Liver (tissue), 9 donors: ENCODE measurements around the gene LPP. TPM values are rescaled to one million over a fixed set of nuclear protein-coding genes. Genes with fewer than 3 reads are reported as not detected.
"Not testable (repeated sequence)": the region's sequence is repeated elsewhere in the genome, so short reads cannot be mapped to it uniquely, and the experiment has no call there.

Source experiments
- DNase-seq: peaks from one replicate; pipeline ENCODE4 v3.0.0-alpha.2; 2017; ENCODE audit warnings: low spot score
- H3K27ac ChIP-seq, 2 donors: one replicate each; pipeline ENCODE4 v1.7.0; 2013; ENCODE audit warnings: inconsistent platforms in 2 of 2, low read length in 2 of 2, control low read depth in 1 of 2, low read depth in 1 of 2, mild to moderate bottlenecking in 1 of 2
- H3K27me3 ChIP-seq, 4 donors: one replicate each; pipeline versions ENCODE4 v1.6.1 to v1.7.0; 2013; ENCODE audit warnings: low read length in 3 of 4, inconsistent platforms in 1 of 4, mild to moderate bottlenecking in 1 of 4, moderate library complexity in 1 of 4; ENCODE audit not compliant: control insufficient read depth in 4 of 4, insufficient read depth in 4 of 4
- H3K36me3 ChIP-seq, 4 donors: one replicate each; pipeline versions ENCODE4 v1.6.1 to v1.7.0; 2013; ENCODE audit warnings: low read length in 3 of 4, mild to moderate bottlenecking in 3 of 4, low read depth in 1 of 4, moderate library complexity in 1 of 4; ENCODE audit not compliant: control insufficient read depth in 4 of 4, insufficient read depth in 3 of 4
- H3K4me1 ChIP-seq, 4 donors: one replicate each; pipeline versions ENCODE4 v1.6.1 to v1.7.0; 2013; ENCODE audit warnings: low read length in 3 of 4, mild to moderate bottlenecking in 3 of 4, moderate library complexity in 1 of 4; ENCODE audit not compliant: control insufficient read depth in 4 of 4, insufficient read depth in 4 of 4
- H3K4me3 ChIP-seq, 3 donors: one replicate each; pipeline versions ENCODE4 v1.6.1 to v1.7.0; 2013; ENCODE audit warnings: low read length in 3 of 3, control low read depth in 1 of 3, low read depth in 1 of 3, mild to moderate bottlenecking in 1 of 3
- H3K9ac ChIP-seq, 2 donors: one replicate each; pipeline ENCODE4 v1.7.0; 2013; ENCODE audit warnings: low read length in 2 of 2, mild to moderate bottlenecking in 2 of 2, moderate library complexity in 2 of 2, control low read depth in 1 of 2, low read depth in 1 of 2
- H3K9me3 ChIP-seq, 4 donors: one replicate each; pipeline versions ENCODE4 v1.6.1 to v1.7.0; 2013; ENCODE audit warnings: low read length in 3 of 4; ENCODE audit not compliant: control insufficient read depth in 4 of 4
- ATF3 ChIP-seq: IDR thresholded peaks from 2 replicates; pipeline ENCODE4 v1.6.1; 2016; ENCODE audit warnings: antibody characterized with exemption
- CTCF ChIP-seq: fragments of 150-350 bp; IDR thresholded peaks from 2 replicates; pipeline ENCODE4 v1.5.1; 2017; ENCODE audit warnings: improper control_type of control experiment, low read depth, low read length; ENCODE audit not compliant: missing input control
- EGR1 ChIP-seq, 2 donors: IDR thresholded peaks; 2 replicates each; pipeline ENCODE4 v1.6.1; 2016 to 2018; ENCODE audit warnings: antibody characterized with exemption in 2 of 2, low read depth in 2 of 2
- FOXA1 ChIP-seq: IDR thresholded peaks from 2 replicates; pipeline ENCODE4 v1.6.1; 2016; ENCODE audit warnings: antibody characterized with exemption
- FOXA2 ChIP-seq: IDR thresholded peaks from 2 replicates; pipeline ENCODE4 v1.6.1; 2016; ENCODE audit warnings: antibody characterized with exemption
- GABPA ChIP-seq, 2 donors: IDR thresholded peaks in 1 of 2; conservative IDR thresholded peaks in 1 of 2; 2 replicates each; pipeline ENCODE4 v1.6.1; 2016; ENCODE audit warnings: antibody characterized with exemption in 2 of 2, mild to moderate bottlenecking in 1 of 2, moderate library complexity in 1 of 2
- HNF4G ChIP-seq: IDR thresholded peaks from 2 replicates; pipeline ENCODE4 v1.6.1; 2016; ENCODE audit warnings: antibody characterized with exemption
- JUND ChIP-seq, 2 donors: IDR thresholded peaks; 2 replicates each; pipeline ENCODE4 v1.6.1; 2016; ENCODE audit warnings: antibody characterized with exemption in 2 of 2
- MAX ChIP-seq: IDR thresholded peaks from 2 replicates; pipeline ENCODE4 v1.6.1; 2016; ENCODE audit warnings: antibody characterized with exemption
- NR2F2 ChIP-seq: IDR thresholded peaks from 2 replicates; pipeline ENCODE4 v1.6.1; 2016; ENCODE audit warnings: antibody characterized with exemption
- REST ChIP-seq: IDR thresholded peaks from 2 replicates; pipeline ENCODE4 v1.6.1; 2016; ENCODE audit warnings: antibody characterized with exemption, mild to moderate bottlenecking
- RXRA ChIP-seq, 2 donors: IDR thresholded peaks; 2 replicates each; pipeline ENCODE4 v1.6.1; 2017 to 2018; ENCODE audit warnings: antibody characterized with exemption in 2 of 2, mild to moderate bottlenecking in 1 of 2
- TAF1 ChIP-seq: conservative IDR thresholded peaks from 2 replicates; pipeline ENCODE4 v1.6.1; 2016; ENCODE audit warnings: antibody characterized with exemption, mild to moderate bottlenecking
- YY1 ChIP-seq: IDR thresholded peaks from 2 replicates; pipeline ENCODE4 v1.6.1; 2016; ENCODE audit warnings: antibody characterized with exemption, mild to moderate bottlenecking
- ZBTB33 ChIP-seq: IDR thresholded peaks from 2 replicates; pipeline ENCODE4 v1.6.1; 2016; ENCODE audit warnings: antibody characterized with exemption
- WGBS: extraction: QIAGEN DNeasy Blood & Tissue Kit; methylation state at CpG from one replicate; pipeline ENCODE4 v1.1.7; 2013; 5-methylcytosine and 5-hydroxymethylcytosine counted together
- polyA plus RNA-seq, 2 donors: library from polyadenylated mRNA; stranded (reverse) in 1 of 2; unstranded in 1 of 2; fragments of 200-250 nt in 1 of 2; fragments of >200 nt in 1 of 2; fragmentation: Nextera tagmentation in 1 of 2; extraction: Ambion mirVana in 1 of 2; gene quantifications; one replicate each; pipeline versions ENCODE4 v1.2.1 to v1.2.3, GENCODE V29; 2013 to 2015
- total RNA-seq, 2 donors: library from RNA; depleted of rRNA; stranded (reverse); fragments of >200 nt; gene quantifications; one replicate each; pipeline ENCODE4 v1.2.3, GENCODE V29; 2014
- donor health status: healthy.
- donor health status: healthy.
- donor health status: healthy.
- donor health status: healthy.
- donor health status: healthy.

LPP gene
- total and polyA plus RNA-seq, 4 donors = 3.3 to 53.7 (median 28.2) TPM

GRCh38 chr3:188421836-188422540 lies 268.0 kb downstream of the LPP start:
- no peak for TF ChIP-seq NR2F2
- no peak for TF ChIP-seq FOXA1
- TF ChIP-seq REST = no peak
- no peak for TF ChIP-seq EGR1 (IDR thresholded peaks at IDR 0.05; ENCODE audit: low read depth in 2 of 2)
- no peak for TF ChIP-seq JUND (IDR thresholded peaks at IDR 0.05)
- no peak for TF ChIP-seq RXRA (IDR thresholded peaks at IDR 0.05)
- no peak for TF ChIP-seq ATF3
- TF ChIP-seq FOXA2 = no peak
- TF ChIP-seq YY1 = no peak
- H3K27ac ChIP-seq = no peak overlapping the region
- no peak for DNase-seq

GRCh38 chr3:188427981-188428380 lies 274.0 kb downstream of the LPP start:
- H3K36me3 ChIP-seq, H3K4me3 ChIP-seq, H3K9ac ChIP-seq, H3K27ac ChIP-seq, DNase-seq, H3K9me3 ChIP-seq, H3K27me3 ChIP-seq: not testable (repeated sequence)
- 91% methylated on average over 4 of the region's 4 CpGs for WGBS
- peaks cover 0 to 11% (median 6%) of the 10 kb centered on the region in 4 donors for H3K4me1 ChIP-seq

More at GRCh38 chr3:188421836-188422540, 268.0 kb downstream of the LPP start:
- Histone ChIP-seq H3K4me3 (no peak overlapping the region), H3K4me1 (no peaks in the 10 kb centered on the region), H3K27me3 (no peaks in the 10 kb centered on the region), H3K9me3 (no peaks in the 10 kb centered on the region), H3K9ac (no peak overlapping the region), H3K36me3 (no peaks in the 10 kb centered on the region)
- 79% methylated on average over 6 of the region's 6 CpGs for WGBS

- H3K4me1 ChIP-seq = peaks cover 0 to 21% (median 15%) of the 10 kb centered on the region in 4 donors
Measured at GRCh38 chr3:188431040-188431439, 277.1 kb downstream of the LPP start.

More at GRCh38 chr3:188431040-188431439, 277.1 kb downstream of the LPP start:
- Histone ChIP-seq H3K27me3 (no peaks in the 10 kb centered on the region), H3K9me3 (no peaks in the 10 kb centered on the region), H3K27ac (no peak overlapping the region), H3K36me3 (no peaks in the 10 kb centered on the region), H3K4me3 (no peak overlapping the region), H3K9ac (no peak overlapping the region)
- DNase-seq = no peak
- 94% methylated on average over 5 of the region's 5 CpGs for WGBS
- TF ChIP-seq JUND (IDR thresholded peaks at IDR 0.05) (no peak), FOXA2 (no peak), ATF3 (no peak), ZBTB33 (no peak), MAX (no peak), CTCF (no peak), REST (no peak), HNF4G (no peak), TAF1 (no peak), FOXA1 (no peak), EGR1 (IDR thresholded peaks at IDR 0.05; ENCODE audit: low read depth in 2 of 2) (no peak), GABPA (IDR thresholded peaks at IDR 0.05 in 1 of 2, conservative IDR thresholded peaks at IDR 0.05 in 1 of 2) (no peak)
